Panc1 (cell line): Measurements from ENCODE around the gene RBM41.

Experiments
- CTCF ChIP-seq: fragments of 450-650 bp; IDR thresholded peaks from 2 replicates; pipeline ENCODE4 v1.5.1; 2017; ENCODE audit warnings: mild to moderate bottlenecking
- SIN3A ChIP-seq: IDR thresholded peaks from 2 replicates; pipeline ENCODE4 v1.6.1; 2012; ENCODE audit warnings: low read depth, mild to moderate bottlenecking, low read length, moderate library complexity, borderline replicate concordance; ENCODE audit not compliant: insufficient read depth
- TCF7L2 ChIP-seq: IDR thresholded peaks from 2 replicates; pipeline ENCODE4 v1.6.1; 2011; ENCODE audit warnings: mild to moderate bottlenecking, low read depth, low read length, inconsistent platforms
- TF ChIP-seq, protein P1 (sequence below), 2 experiments: IDR thresholded peaks; 2 replicates each; pipeline ENCODE4 v1.6.1; 2011 to 2012; ENCODE audit warnings: low read depth in 2 of 2, control low read depth in 1 of 2, low read length in 1 of 2, mild to moderate bottlenecking in 1 of 2, moderate library complexity in 1 of 2; ENCODE audit not compliant: insufficient read depth in 1 of 2

DNA sequence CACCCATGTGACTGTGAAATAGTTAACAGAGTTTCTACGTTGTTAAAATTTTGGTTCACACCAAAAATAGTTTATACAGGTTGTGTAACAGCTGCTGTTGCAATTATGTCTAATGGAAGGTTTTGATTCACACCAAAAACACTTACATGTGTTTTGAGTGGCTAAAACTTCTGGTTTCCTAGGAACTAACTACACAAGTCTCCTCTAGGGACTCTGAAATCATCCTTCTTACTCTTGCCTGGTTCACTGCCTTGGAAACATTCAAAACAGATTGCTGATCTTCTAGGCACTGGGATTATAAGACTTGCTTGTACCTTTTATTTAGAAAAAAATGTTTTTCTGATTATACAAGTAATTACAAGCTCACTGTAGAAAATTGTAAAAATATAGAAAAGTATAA is 103.7 kb downstream of the RBM41 start:
- TF ChIP-seq TCF7L2 (no peak), CTCF (no peak), SIN3A (no peak)
- TF ChIP-seq, protein P1, sequence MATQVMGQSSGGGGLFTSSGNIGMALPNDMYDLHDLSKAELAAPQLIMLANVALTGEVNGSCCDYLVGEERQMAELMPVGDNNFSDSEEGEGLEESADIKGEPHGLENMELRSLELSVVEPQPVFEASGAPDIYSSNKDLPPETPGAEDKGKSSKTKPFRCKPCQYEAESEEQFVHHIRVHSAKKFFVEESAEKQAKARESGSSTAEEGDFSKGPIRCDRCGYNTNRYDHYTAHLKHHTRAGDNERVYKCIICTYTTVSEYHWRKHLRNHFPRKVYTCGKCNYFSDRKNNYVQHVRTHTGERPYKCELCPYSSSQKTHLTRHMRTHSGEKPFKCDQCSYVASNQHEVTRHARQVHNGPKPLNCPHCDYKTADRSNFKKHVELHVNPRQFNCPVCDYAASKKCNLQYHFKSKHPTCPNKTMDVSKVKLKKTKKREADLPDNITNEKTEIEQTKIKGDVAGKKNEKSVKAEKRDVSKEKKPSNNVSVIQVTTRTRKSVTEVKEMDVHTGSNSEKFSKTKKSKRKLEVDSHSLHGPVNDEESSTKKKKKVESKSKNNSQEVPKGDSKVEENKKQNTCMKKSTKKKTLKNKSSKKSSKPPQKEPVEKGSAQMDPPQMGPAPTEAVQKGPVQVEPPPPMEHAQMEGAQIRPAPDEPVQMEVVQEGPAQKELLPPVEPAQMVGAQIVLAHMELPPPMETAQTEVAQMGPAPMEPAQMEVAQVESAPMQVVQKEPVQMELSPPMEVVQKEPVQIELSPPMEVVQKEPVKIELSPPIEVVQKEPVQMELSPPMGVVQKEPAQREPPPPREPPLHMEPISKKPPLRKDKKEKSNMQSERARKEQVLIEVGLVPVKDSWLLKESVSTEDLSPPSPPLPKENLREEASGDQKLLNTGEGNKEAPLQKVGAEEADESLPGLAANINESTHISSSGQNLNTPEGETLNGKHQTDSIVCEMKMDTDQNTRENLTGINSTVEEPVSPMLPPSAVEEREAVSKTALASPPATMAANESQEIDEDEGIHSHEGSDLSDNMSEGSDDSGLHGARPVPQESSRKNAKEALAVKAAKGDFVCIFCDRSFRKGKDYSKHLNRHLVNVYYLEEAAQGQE (IDR thresholded peaks at IDR 0.05; ENCODE audit: insufficient read depth in 1 of 2, low read depth in 2 of 2, low read length in 1 of 2): no peak
